ENCODE data around the gene NAA25.

DNA sequence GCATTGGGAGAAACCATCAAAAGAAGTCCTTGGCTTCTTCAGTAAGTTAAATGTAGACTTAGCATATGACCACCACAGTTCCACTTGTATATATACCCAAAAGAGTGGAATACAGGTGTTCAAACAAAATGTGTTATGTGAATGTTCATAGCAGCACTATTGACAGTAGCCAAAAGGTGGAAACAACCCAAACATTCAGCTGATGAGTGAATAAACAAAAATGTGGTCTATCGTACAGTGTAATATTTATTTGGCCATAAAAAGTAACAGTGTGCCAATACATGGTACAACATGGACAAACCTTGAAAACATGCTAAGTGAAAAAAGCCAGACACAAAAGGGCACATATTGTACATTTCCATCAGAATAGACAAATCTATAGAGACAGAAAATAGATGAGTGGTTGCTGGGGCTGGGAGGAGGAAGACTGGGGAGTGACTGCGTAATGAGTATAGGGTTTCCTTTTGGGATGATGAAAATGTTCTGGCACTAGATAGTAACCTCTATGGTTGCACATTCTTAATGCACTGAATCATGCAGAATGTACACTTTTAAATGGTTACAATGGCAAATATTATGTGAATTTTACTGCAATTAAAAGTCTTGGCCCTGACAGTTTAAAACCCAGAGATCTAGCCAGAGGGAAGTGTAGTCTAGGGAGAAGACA lies 89.9 kb downstream of the NAA25 start:
- TF ChIP-seq DIDO1 (tag; IDR thresholded peaks at IDR 0.05; ENCODE audit: low read depth) (no peak), ATF4 (CRISPR knock-in tag; IDR thresholded peaks at IDR 0.05) (no peak), SIX5 (IDR thresholded peaks at IDR 0.05; ENCODE audit: borderline replicate concordance in 1 of 2, insufficient read depth in 1 of 2, low read depth in 1 of 2, low read length in 2 of 2) (no peak), MLX (CRISPR knock-in tag; conservative IDR thresholded peaks at IDR 0.05) (no peak), ZNF785 (CRISPR knock-in tag; IDR thresholded peaks at IDR 0.05) (no peak), ZNF140 (CRISPR knock-in tag; IDR thresholded peaks at IDR 0.05) (no peak), NUFIP1 (IDR thresholded peaks at IDR 0.05; ENCODE audit: partially characterized antibody) (no peak), NFIC (IDR thresholded peaks at IDR 0.05) (no peak), NFRKB (IDR thresholded peaks at IDR 0.05; ENCODE audit: low read depth) (no peak), SPI1 (IDR thresholded peaks at IDR 0.05; ENCODE audit: borderline replicate concordance, low read depth, low read length) (no peak), EZH2 (IDR thresholded peaks at IDR 0.05; ENCODE audit: borderline replicate concordance, low read depth, low read length) (no peak), SRSF1 (IDR thresholded peaks at IDR 0.05; ENCODE audit: low read depth, low read length) (no peak)
- TF ChIP-seq, protein P1, sequence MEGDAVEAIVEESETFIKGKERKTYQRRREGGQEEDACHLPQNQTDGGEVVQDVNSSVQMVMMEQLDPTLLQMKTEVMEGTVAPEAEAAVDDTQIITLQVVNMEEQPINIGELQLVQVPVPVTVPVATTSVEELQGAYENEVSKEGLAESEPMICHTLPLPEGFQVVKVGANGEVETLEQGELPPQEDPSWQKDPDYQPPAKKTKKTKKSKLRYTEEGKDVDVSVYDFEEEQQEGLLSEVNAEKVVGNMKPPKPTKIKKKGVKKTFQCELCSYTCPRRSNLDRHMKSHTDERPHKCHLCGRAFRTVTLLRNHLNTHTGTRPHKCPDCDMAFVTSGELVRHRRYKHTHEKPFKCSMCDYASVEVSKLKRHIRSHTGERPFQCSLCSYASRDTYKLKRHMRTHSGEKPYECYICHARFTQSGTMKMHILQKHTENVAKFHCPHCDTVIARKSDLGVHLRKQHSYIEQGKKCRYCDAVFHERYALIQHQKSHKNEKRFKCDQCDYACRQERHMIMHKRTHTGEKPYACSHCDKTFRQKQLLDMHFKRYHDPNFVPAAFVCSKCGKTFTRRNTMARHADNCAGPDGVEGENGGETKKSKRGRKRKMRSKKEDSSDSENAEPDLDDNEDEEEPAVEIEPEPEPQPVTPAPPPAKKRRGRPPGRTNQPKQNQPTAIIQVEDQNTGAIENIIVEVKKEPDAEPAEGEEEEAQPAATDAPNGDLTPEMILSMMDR (IDR thresholded peaks at IDR 0.05 in 2 of 3, conservative IDR thresholded peaks at IDR 0.05 in 1 of 3; ENCODE audit: insufficient read depth in 2 of 3, low read depth in 1 of 3, low read length in 3 of 3): no peak
